SK-N-SH (cell line): ENCODE results near the gene CLASP1.

ENCODE experiments used
- RAD21 ChIP-seq: IDR thresholded peaks from 2 replicates; pipeline ENCODE4 v1.6.1; 2012; ENCODE audit warnings: mild to moderate bottlenecking, low read length
- RFX5 ChIP-seq: IDR thresholded peaks from 2 replicates; pipeline ENCODE4 v1.6.1; 2012; ENCODE audit warnings: mild to moderate bottlenecking, improper control_type of control experiment, low read length
- USF2 ChIP-seq: fragments of 150-350 bp; IDR thresholded peaks from 2 replicates; pipeline ENCODE4 v1.6.1; 2017; ENCODE audit warnings: antibody characterized with exemption, low read length, low read depth, borderline replicate concordance

DNA sequence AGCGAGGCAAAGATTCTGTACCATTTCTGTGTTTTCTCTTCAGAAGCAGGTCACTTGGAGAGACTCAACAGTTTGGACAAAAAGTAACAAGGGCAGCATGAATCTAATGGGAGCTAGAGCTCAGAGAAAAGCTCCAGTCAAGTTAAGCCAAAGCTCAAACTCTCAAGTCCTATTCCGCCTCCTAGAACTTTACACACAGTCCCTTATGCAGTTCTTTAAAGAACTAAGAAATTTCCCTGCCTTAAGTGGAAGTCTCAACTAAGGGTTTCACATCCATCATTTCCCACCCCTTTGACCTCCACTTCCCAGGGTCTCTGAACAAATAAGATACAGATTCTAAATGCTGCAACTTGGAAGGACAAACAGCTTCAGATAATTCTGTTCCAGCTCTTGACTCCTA, 239.9 kb downstream of the CLASP1 start:
- TF ChIP-seq RAD21: no peak
- TF ChIP-seq USF2: no peak
- TF ChIP-seq RFX5: no peak
